Activated T-cell treated with anti-CD3 and anti-CD28 coated beads, Interleukin-2, amount 50 U/mL, for 48 hours (primary cell): Measurements from ENCODE around the gene PRKG1.

Experiments
- DNase-seq, 2 experiments: peaks; one replicate each; pipeline ENCODE4 v3.0.0-alpha.2; 2020

Gene PRKG1

GRCh38 chr10:51907361-51907760 lies 833.1 kb downstream of the PRKG1 start:
- no peak for DNase-seq

GRCh38 chr10:51910189-51910588 lies 835.9 kb downstream of the PRKG1 start:
- DNase-seq, result no peak

GRCh38 chr10:51910596-51910995 lies 836.3 kb downstream of the PRKG1 start:
- no peak for DNase-seq

GRCh38 chr10:51911723-51912122 lies 837.4 kb downstream of the PRKG1 start:
- no peak for DNase-seq

- DNase-seq, result no peak
These were observed 840.8 kb downstream of the PRKG1 start for GRCh38 chr10:51915031-51915542.

GRCh38 chr10:51918440-51918839 lies 844.2 kb downstream of the PRKG1 start:
- no peak for DNase-seq

- no peak for DNase-seq
These were observed 844.6 kb downstream of the PRKG1 start for GRCh38 chr10:51918884-51919325.

GRCh38 chr10:51920672-51921071 lies 846.4 kb downstream of the PRKG1 start:
- no peak for DNase-seq

GRCh38 chr10:51924359-51924758 lies 850.1 kb downstream of the PRKG1 start:
- DNase-seq, result no peak

GRCh38 chr10:51926337-51926736 lies 852.0 kb downstream of the PRKG1 start:
- no peak for DNase-seq

GRCh38 chr10:51928162-51928561 lies 853.9 kb downstream of the PRKG1 start:
- DNase-seq, result no peak

- no peak for DNase-seq
These were observed 858.2 kb downstream of the PRKG1 start for GRCh38 chr10:51932530-51932929.

GRCh38 chr10:51934373-51934772 lies 860.1 kb downstream of the PRKG1 start:
- DNase-seq, result no peak

GRCh38 chr10:51935341-51935740 lies 861.1 kb downstream of the PRKG1 start:
- DNase-seq, result no peak

- no peak for DNase-seq
These were observed 863.2 kb downstream of the PRKG1 start for GRCh38 chr10:51937308-51938140.

- DNase-seq, result no peak
These were observed 876.2 kb downstream of the PRKG1 start for GRCh38 chr10:51950371-51950995.

- no peak for DNase-seq
These were observed 876.8 kb downstream of the PRKG1 start for GRCh38 chr10:51950996-51951555.

- DNase-seq, result no peak
These were observed 877.3 kb downstream of the PRKG1 start for GRCh38 chr10:51951601-51952000.

- no peak for DNase-seq
These were observed 877.8 kb downstream of the PRKG1 start for GRCh38 chr10:51952056-51952455.

- no peak for DNase-seq
These were observed 881.4 kb downstream of the PRKG1 start for GRCh38 chr10:51955696-51956095.

- no peak for DNase-seq
These were observed 882.5 kb downstream of the PRKG1 start for GRCh38 chr10:51956822-51957221.

- no peak for DNase-seq
These were observed 886.2 kb downstream of the PRKG1 start for GRCh38 chr10:51960494-51960895.

- no peak for DNase-seq
These were observed 887.1 kb downstream of the PRKG1 start for GRCh38 chr10:51961401-51961800.

GRCh38 chr10:51964630-51965029 lies 890.3 kb downstream of the PRKG1 start:
- no peak for DNase-seq
